Measurements from ENCODE around the gene SIGLEC7.

DNA sequence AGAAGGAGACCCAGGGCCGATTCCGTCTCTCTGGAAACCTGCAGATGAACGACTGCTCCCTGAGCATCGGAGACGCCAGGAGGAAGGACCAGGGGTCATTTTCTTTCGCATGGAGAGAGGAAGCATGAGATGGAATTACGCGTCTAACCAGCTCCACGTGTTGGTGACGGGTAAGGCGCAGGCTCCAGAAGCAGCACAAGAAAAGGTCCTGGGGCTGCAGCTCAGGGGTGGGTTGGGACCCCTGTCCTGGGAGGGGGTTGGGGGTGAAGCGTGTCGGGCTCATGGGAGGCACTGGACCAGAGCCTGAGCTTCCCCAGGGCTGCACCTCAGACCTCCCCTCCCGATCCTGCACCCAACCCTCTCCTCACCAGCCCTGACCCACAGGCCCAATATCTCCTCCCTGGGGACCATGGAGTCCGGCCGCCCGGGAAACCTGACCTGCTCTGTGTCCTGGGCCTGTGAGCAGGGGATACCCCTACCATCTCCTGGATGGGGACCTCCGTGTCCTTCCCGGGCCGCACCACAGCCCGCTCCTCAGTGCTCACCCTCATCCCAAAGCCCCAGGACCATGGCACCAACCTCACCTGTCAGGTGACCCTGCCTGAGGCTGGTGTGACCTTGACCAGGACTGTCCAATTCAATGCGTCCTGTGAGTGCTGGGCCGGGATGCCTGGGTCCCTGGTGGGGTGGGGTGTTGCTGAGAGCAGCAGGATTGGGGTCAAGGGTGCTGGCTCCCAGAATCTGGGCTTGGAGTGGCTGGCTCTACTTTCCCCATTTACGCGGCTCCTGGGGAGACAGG is 43.2 kb downstream of the SIGLEC7 start:
- TF ChIP-seq, protein P1, sequence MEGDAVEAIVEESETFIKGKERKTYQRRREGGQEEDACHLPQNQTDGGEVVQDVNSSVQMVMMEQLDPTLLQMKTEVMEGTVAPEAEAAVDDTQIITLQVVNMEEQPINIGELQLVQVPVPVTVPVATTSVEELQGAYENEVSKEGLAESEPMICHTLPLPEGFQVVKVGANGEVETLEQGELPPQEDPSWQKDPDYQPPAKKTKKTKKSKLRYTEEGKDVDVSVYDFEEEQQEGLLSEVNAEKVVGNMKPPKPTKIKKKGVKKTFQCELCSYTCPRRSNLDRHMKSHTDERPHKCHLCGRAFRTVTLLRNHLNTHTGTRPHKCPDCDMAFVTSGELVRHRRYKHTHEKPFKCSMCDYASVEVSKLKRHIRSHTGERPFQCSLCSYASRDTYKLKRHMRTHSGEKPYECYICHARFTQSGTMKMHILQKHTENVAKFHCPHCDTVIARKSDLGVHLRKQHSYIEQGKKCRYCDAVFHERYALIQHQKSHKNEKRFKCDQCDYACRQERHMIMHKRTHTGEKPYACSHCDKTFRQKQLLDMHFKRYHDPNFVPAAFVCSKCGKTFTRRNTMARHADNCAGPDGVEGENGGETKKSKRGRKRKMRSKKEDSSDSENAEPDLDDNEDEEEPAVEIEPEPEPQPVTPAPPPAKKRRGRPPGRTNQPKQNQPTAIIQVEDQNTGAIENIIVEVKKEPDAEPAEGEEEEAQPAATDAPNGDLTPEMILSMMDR (IDR thresholded peaks at IDR 0.05) = no peak
- TF ChIP-seq POLR2A (IDR thresholded peaks at IDR 0.05) = no peak
